HFFc6 (cell line): ENCODE data around the gene HILPDA. TPM values are rescaled to one million over a fixed set of nuclear protein-coding genes. Genes with fewer than 3 reads are reported as not detected.
"Not testable (repeated sequence)": the region's sequence is repeated elsewhere in the genome, so short reads cannot be mapped to it uniquely, and the experiment has no call there.

Experiments
- DNase-seq: peaks from one replicate; pipeline ENCODE4 v3.0.0-alpha.2; 2018
- H3K27ac Mint-ChIP-seq: 2 replicates; pipeline ENCODE4 v1.8.0; 2020; ENCODE audit warnings: mild to moderate bottlenecking, mixed read lengths
- H3K27me3 Mint-ChIP-seq: 2 replicates; pipeline ENCODE4 v1.8.0; 2021; ENCODE audit warnings: mild to moderate bottlenecking, moderate library complexity, mixed read lengths; ENCODE audit not compliant: insufficient read depth
- H3K36me3 Mint-ChIP-seq: 2 replicates; pipeline ENCODE4 v1.8.0; 2021; ENCODE audit warnings: low read depth, mixed read lengths
- H3K4me1 Mint-ChIP-seq: 2 replicates; pipeline ENCODE4 v1.8.0; 2020; ENCODE audit warnings: low read depth, mixed read lengths
- H3K4me3 Mint-ChIP-seq: 2 replicates; pipeline ENCODE4 v1.8.0; 2020; ENCODE audit warnings: mild to moderate bottlenecking, moderate library complexity, mixed read lengths
- H3K9me3 Mint-ChIP-seq: 2 replicates; pipeline ENCODE4 v1.8.0; 2020; ENCODE audit warnings: mild to moderate bottlenecking, mixed read lengths
- CTCF ChIP-seq: fragments of 200-600 bp; sonication (generic); IDR thresholded peaks from 2 replicates; pipeline ENCODE4 v1.5.0; 2021; ENCODE audit warnings: antibody characterized with exemption, mild to moderate bottlenecking
- total RNA-seq, 6 experiments: library from RNA; stranded (reverse); fragmentation: NEBNext Ultra II Directional; extraction: Animal tissue kit (Norgen Biotek cat#: 25700); gene quantifications; 2 replicates in 1 of 6; 3 replicates in 5 of 6; pipeline ENCODE4 v1.2.3, GENCODE V29; 2021

The HILPDA gene
- total RNA-seq, 6 experiments from 2014 or later, result 6.3 to 9.0 (median 7.2) TPM

- not testable (repeated sequence) for DNase-seq, H3K9me3 Mint-ChIP-seq, H3K27me3 Mint-ChIP-seq, H3K4me3 Mint-ChIP-seq, H3K27ac Mint-ChIP-seq, H3K4me1 Mint-ChIP-seq
- H3K36me3 Mint-ChIP-seq, result peaks cover 12% of the 10 kb centered on the region; the same call in 1 of the 2 replicates
These were observed 32.5 kb downstream of the HILPDA start for GRCh38 chr7:128488134-128488533.

GRCh38 chr7:128497405-128497804, 41.7 kb downstream of the HILPDA start:
- peaks cover 1% of the 10 kb centered on the region; the same call in 1 of the 2 replicates for H3K27me3 Mint-ChIP-seq
- no peaks in the 10 kb centered on the region for H3K9me3 Mint-ChIP-seq
- no peak overlapping the region for H3K4me3 Mint-ChIP-seq
- no peaks in the 10 kb centered on the region for H3K4me1 Mint-ChIP-seq
- TF ChIP-seq CTCF, result no peak
- DNase-seq, result no peak
- no peak overlapping the region for H3K27ac Mint-ChIP-seq
- no peaks in the 10 kb centered on the region; the same call in 1 of the 2 replicates for H3K36me3 Mint-ChIP-seq

- not testable (repeated sequence) for H3K27me3 Mint-ChIP-seq, H3K9me3 Mint-ChIP-seq, H3K27ac Mint-ChIP-seq, H3K4me3 Mint-ChIP-seq, H3K4me1 Mint-ChIP-seq, H3K36me3 Mint-ChIP-seq, DNase-seq
These were observed 49.7 kb downstream of the HILPDA start for GRCh38 chr7:128505416-128505815.

GRCh38 chr7:128506819-128507218, 51.1 kb downstream of the HILPDA start:
- not testable (repeated sequence) for H3K27ac Mint-ChIP-seq, H3K9me3 Mint-ChIP-seq, H3K4me1 Mint-ChIP-seq, H3K36me3 Mint-ChIP-seq, H3K4me3 Mint-ChIP-seq, H3K27me3 Mint-ChIP-seq, DNase-seq

- H3K9me3 Mint-ChIP-seq, H3K4me3 Mint-ChIP-seq, H3K27me3 Mint-ChIP-seq, H3K27ac Mint-ChIP-seq, H3K4me1 Mint-ChIP-seq, H3K36me3 Mint-ChIP-seq, DNase-seq: not testable (repeated sequence)
These were observed 51.8 kb downstream of the HILPDA start for GRCh38 chr7:128507321-128507993.

Other genes with a start within 250 kb of the HILPDA start
- gene LEP, start 214.6 kb upstream of the HILPDA start, total RNA-seq, result not detected
- gene RBM28, start 112.0 kb upstream of the HILPDA start, total RNA-seq, result 10 to 100 TPM; 36.1 to 44.4 (median 37.8) TPM
- gene PRRT4, start 94.2 kb upstream of the HILPDA start, total RNA-seq, result not detected
- 100 to 1,000 TPM in 1 of 6 experiments, 10 to 100 TPM in 5; 81.8 to 107 (median 93.3) TPM for gene IMPDH1, start 45.9 kb upstream of the HILPDA start, total RNA-seq
- gene METTL2B, start 20.9 kb downstream of the HILPDA start, total RNA-seq, result 10 to 100 TPM; 25.5 to 33.6 (median 31.7) TPM
- 1 to 10 TPM in 4 of 6 experiments, under 1 TPM in 2; 0.40 to 1.6 (median 1.2) TPM for gene GARIN1A, start 216.4 kb downstream of the HILPDA start, total RNA-seq